HG02973 (cell line): ENCODE measurements around the gene CBLN4.

Experiments
- ATAC-seq: cut with Tn5 transposase; IDR thresholded peaks from one replicate; pipeline ENCODE4 v1.9.1; 2021; ENCODE audit warnings: moderate library complexity; ENCODE audit not compliant: unreplicated experiment

CBLN4 gene

DNA sequence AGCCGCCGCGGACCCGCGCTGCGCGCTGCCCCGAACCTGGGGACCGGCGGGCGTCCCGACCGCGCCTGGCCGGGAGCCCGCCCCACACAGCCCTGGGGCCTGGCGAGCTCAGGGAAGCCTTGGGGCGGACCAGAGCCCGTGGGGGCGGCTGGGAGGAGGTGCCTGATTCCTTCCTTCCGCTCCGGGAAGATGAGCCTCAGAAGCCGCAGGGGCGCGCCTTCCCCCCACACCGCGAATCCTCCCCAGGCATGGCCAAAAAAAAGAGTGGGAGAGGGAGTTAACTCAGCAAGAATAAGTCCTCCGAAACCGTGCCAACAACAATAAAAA lies at the start of gene CBLN4:
Gene CBLN4, minus strand, starts transcription at position 131 of the 327 bp plus-strand sequence. CDS start 1,348 bp downstream, outside the sequence.
- no peak for ATAC-seq

DNA sequence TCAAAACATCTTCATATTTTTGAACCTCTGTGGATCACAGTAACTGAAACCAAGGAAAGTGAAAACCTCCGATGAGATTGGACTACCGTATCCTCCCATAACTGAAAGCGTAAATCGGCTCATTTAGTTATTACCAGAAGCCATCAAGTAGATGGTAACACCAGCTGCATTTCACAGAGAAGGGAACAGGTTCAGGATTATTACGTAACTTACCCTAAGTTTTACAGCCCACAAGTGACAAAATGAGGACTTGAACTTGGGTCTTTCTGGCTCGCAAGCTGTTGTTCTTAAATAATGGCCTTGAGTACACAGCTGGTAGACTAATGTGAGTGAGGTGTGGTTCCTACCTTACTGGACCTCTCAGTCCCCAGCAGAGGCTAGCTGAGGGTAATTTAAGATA lies 37.9 kb upstream of the CBLN4 start:
- no peak for ATAC-seq

DNA sequence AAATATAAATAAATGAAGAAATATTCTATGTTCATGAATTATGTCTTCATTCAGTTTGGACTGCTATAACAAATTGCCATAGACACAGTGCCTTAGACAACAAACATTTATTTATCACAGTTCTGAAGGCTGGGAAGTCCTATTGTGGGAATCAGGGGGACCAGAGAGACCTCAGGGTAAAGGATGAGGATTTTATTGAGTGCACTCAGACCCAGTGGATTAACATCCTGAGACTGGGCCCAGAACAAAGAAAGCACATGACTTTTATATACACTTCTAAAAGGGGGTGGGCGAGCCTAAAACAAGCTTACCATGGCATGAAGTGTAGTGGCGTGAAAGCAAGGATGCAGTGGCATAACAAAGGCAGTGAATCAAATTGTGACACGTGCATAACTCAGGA lies 26.9 kb upstream of the CBLN4 start:
- ATAC-seq, result no peak

DNA sequence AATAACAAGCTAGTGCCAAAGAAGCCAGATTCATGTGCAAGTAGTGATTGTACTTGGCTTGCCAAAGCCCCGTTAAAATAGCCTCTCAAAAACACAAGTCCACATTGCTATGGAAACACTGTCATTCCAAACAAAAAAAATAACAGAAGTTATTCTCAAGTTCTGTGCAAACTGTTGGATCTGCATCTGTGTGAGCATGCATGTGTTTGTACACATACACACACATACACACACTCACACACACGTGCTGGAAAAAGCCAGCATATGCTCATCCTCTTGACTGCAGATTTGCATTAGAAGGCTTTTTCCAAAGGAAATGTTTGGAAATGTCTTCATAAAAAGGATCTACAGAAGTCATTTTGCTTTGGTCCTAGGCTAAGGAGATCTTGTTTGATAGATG lies 13.4 kb upstream of the CBLN4 start:
- no peak for ATAC-seq

DNA sequence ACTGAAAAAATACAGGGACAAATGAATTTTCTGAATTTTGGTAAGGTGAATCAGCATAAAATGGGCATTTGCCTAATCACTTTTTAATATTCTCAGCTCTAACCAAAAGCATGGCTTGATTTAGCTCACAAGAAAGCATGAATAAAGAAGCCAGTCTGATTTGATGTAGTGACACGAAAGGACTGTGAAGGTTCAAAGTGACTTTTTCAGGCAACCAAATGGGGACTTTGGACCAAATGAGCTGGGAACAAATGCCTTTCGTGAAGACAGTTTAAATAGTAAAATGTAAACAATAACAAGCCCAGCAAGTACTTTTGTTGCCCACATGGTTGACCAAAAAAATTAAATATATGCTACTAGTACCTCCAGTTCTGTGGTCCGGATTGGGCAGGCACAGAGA lies 12.9 kb upstream of the CBLN4 start:
- no peak for ATAC-seq

DNA sequence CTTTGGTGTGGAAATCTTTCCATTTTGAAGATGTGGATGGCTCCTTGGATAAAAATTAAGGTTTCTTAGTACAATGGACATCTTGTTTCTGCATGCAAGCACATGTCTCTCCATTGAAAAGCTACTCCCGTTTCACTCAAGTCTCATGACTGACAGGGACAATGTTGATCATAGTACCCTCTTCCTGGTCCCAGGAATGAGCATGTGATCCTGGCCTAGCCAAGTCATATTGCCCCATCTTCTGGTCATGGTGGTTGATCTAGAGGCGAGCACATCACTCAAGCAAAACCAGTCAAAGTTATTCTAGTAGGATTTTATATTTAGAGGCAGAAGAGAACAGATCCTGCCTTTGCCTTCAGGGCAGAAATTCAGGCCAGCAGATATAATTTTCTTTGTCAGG lies 12.2 kb upstream of the CBLN4 start:
- no peak for ATAC-seq

DNA sequence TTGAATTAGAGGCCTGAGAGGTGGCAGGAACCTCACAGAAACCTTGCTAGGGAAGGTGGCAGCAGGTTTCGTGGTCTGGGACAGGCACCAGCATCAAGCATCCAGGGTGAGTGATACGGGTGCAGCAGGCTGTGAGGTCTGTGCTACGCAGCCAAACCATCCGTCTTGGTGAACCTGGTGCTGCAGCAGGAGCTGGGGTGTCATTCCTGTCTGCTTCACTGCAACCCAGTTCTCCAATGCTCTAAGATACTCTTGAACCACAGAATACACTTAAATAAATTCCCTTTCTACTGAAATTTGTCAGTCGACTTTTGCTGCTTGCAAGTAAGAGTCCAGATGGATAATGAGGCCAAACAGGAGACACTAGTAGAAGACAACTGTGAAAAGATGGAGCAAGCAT lies 9.7 kb upstream of the CBLN4 start:
- ATAC-seq, result no peak

DNA sequence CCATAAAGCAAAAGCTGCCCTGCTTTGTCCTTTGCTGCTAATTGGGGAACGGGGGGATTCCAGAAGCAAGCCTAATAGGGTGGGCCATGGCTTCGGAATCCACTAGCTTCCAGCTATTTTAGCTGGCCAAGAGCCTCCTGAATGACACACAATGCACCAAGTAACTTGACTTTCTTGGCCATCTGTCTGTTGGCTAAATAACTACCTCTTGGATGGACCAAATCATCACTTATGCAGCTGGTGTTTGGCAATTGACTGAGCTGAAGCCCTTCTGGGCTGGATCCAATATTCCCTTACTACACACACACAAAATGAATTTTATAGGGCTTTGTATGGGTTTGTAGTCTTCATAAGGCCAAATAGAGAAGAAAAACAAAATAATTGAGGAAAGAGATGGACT lies 8.8 kb upstream of the CBLN4 start:
- no peak for ATAC-seq

DNA sequence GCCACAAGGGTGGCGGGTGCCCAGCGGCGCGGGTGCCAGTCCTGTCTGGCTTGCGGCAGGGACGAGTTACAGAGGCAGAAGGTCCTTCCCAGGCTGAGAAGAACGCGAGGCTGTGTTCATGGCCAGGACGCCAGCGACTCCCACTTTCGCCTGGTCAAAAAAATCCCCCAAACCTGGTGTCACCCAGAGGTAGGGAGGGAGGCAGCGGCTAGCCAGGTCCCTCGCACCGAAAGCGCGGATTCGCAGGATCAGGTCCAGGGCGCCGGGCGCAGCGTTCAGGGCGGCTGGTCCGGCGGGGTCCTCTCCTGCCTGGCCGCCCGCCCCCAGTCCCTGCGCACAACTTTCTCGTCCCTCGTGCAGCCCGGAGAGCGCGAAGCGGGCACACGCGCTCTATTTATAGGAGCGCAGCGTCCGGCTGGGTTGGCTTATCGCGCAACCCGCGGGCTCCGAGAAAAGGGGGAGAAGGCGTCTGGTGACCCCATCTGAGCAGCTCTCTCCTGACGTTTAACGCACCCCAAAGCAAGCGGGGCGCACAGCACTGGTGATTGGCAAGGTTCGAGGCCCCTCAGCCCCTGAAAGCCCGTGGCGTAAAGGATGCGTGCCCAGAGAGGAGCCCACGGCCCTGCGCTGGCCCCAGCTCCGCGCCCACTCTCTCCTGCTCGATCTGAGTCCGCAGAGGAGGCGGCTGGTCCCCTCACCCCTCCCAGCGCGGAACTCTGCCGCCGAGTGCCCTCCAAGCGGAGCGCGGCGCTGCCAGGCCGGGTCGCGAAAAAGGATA lies 519 bp downstream of the CBLN4 start:
- ATAC-seq, result no peak

DNA sequence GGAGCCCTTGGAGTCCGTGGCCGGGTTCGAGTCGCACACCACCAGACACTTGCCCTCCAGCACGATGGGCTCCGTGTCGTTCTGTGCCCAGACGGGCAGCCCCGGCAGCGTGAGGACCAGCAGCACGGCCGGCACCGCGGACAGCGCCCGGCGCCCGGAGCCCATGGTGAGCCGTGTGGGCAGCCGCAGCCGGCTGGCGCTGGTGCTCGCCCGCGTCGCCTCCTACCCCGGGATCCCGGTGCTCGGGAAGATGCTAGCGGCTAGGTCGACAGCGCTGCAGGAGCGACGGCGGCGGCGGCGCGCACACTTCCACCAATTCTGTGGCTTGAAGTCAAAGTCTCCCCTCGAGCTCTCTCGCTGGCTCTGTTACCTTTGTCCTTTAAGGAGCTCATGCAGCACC lies 1.3 kb downstream of the CBLN4 start:
- no peak for ATAC-seq

DNA sequence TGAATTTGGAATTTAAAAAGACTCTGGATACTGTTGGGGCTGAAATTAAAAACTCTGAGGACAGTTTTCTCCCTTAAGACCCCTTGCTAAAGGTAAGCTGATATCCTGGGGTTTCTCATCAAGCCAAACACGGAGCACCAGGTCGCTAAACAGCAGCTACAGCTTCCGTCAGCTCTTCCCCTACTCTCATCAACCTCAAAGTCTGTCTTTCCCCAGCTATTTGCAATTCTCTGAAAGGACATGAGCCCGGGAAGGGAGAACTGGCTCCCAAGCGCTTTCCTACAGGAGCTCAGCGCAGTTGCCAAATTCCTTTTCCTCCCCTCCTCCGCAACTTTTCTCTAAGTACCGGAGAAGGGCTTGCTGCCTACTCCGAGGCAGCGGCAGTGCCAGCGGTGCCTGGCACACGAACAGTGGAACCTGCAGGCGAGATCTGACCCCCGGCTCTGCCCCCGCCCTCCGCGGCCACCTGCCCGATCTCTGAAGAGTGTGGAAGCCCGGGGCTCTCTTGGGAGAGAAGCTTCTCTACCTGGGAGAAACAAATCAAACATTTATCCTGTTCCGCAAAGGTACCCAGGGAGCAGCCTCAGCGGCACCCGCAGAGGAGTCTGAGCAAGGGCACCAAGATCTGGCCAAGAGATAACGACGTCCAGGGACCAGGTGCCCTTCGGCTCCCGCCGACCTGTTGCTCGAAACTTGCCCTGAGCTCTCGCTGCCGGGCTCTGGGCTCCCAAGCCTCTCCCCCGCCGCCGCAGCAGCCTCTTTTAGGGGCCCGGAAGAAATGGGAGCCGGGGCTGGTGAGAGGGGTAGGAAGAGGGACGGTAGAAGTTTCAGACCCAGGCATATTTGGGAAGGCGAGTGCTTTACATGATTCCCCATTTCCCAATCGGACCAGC lies 2.2 kb downstream of the CBLN4 start:
- ATAC-seq, result no peak

DNA sequence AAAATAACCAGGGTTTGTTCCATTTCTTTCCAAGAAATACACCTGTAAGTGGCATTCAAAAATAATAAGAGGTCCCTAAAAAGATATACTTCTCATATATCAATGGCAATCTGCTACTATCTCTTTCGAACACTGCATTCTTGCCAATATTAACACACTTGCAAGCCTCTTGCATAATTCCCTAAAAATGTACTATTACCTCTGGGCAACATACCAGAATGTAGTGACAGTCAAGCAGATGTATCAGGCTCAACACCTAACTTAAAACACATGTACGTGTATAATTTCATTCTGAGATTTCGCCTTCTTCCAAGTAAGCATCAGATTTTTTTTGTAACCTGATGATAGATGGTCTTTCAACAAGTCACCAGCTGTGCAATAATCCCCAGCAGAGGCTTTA lies 3.4 kb downstream of the CBLN4 start:
- ATAC-seq, result no peak

DNA sequence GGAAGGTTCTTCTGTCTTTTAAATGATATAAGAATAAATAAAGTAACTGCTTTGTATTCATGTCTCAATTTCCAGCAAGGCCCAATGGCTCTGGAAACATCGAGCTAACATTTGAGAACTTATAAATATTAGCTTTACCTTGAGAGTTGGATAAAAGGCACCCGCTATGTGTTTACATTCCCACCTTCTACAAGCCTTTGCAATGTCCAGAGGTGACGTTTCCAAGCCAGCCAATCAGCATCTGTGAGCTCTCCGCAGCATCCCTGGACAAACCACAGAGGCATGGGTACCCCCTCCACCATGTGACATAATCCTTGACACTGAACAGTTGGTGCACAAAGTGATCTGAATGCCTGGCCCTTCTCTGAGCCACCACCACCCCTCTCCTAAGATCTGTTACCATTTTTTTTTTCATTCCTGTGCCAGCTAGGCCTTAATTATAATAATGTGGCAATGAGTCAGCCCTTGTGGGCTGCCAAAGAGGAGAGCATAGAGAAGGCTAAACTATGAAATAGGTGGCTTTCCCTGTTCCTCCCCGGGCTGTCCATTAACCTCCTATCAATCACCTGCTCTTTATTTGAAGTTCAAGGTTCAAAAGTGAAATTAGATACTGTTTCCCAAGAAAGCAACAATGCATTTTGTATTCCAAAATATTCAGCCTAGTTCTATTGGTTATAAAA lies 4.1 kb downstream of the CBLN4 start:
- ATAC-seq, result no peak

DNA sequence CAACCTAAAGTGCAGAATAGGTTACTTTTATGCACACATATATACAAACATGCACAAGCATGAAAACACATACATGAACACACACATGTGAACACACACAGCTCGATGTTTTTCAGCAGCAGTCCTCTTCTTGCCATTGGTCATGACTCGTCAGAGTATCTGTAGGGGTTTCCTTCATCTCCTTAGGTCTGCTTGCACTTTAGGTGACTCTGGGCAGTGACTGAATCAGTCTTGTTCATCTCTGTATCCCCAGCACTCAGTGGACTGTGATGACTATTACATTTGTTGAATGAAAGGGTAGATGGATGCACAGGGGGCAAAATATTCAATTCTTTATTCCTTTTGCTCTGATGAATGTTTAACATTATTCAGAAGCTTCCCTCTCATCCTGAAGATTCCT lies 26.8 kb downstream of the CBLN4 start:
- no peak for ATAC-seq

DNA sequence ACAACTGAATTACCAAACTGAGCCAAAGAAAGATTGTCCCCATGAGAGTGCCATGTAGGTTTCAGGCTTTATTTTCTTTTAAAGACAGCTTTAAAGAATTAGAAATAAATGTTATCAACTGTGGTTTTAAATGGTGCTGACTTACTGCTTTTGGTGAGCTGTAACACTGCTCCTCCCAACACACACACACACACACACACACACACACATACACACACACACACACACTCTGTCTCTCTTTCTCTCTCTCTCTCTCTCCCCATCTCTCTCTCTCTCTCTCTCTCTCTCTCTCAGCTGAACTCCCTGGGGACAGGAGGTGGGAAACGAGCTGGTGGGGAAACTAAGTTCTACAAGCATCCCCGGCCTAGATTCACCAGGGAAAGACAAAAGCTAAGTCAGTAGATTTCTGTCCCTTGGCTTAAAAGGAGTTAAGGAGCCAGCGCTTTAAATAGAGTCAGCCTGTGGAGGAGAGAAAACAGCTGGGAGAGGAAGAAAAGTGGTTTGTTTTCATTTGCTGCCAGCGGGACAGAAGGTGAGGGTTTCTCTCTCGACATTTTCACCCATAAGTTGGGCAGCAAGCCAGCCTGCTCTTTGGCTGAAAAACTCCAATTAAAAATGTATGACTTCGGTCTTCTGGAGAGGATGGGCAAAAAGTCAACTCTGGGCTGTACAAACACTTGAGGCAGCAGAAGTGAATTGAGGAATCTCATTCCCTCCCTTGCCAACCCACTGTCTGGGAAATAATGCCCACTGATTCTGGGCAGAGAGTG lies 27.4 kb downstream of the CBLN4 start:
- no peak for ATAC-seq

DNA sequence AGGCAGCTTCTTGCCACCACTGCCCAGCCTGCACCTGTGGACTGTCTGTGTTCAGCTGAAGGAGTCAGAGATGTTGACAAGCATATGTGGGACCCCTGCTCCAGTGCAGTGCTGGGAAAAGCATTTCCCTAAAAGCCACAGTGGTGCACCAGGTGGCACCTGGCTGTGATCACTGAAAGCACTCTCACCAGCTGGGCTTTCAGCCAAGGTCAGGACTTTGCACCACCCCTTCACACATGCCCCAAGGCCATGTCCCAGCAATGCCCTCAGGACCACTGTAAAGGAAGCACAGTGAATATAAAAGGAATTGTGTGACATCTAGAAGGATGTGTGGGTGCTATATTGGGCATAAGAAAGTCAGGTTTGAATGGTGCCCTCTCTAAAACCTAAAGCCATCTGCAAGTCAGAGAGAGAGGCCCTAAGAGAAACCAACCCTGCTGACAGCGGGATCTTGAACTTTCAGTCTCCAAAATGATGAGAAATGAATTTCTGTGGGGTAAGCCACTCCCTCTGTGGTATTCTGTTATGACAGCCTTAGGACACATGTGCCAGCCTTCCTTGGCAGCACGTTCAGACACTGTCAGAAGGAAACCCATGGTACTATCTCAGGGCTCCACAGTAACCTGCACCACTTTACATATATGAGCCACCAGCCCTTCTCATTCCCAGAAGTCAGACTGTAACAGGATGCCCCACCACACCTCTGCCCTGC lies 30.7 kb downstream of the CBLN4 start:
- ATAC-seq, result no peak

DNA sequence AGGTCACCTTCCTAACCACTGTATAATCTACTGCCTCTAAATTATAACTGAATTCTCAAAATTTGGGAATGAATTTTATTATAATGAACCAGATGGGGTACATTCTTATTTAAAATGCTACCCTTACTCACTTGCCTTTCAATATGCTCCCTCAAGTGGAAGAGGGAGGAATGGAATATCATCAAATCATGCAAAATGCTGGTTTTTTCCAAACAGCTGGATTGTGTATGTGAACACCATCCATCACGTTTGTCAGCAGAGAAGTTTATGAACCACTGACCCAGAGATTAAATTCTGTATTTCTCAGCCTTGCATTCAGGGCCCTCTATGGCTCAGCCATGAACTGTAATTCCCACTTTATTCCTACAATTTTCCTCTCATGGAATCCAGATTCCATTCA lies 40.5 kb downstream of the CBLN4 start:
- no peak for ATAC-seq

DNA sequence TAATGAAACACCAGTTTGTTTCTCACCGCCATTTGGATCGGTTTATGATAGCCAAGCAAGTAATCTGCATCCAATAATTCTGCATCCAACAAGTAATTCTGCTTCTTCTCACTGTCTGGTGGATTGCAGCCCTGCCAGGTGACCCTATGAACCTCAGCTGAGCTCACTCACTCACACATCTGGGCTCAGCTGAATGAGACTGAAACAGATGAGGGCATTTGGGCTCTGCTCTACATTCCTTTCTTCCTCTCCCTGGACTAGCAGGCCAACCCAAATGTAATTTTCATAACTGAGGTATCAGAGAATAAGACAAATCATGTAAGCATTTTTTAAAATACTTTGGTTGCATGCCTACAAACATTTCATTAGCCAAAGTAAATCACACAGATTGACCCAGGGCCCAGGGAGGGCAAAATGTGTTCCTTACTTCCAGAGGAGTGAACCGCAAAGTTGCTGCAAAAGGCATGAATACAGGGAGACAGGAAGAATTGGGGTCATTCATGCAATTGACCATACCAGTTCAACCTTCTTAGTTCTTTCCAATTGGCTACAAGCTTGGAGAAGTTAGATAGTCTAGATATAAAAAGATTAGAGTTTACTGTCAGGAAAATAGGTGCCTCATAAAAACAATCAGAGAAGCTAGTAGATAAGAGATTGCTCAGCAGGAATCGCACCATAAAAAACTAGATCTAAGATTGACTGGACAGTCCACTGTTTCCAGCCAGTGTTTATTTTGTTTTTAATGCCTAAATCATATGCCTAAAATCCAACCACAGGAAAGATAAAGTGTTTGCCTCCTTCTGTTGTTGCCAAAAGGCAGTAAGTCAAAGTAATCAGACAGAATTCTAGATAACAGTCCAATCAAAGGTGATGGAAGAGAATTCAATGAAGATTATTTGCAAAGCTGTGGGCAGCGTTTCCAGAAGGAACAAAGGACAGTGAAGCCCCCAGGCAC lies 43.7 kb downstream of the CBLN4 start:
- ATAC-seq, result no peak

DNA sequence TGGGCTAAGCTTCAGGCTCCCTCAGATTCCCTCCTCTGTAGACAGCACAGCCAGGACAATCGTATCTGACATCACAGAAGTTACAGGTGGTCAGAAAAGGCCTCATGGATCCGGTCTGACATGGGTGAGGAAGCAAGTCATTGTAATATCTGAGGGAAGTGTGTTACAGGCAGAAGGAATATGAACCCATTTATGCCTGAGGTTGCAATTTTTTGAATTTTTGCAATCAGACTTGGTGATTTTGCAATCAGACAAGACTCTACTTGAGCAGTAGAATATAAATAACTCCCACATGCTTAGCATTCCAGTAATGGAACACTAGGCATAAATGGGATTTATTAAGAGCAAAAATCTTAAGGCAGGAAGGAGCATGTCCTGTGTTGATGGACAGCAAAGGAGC lies 52.1 kb downstream of the CBLN4 start:
- ATAC-seq, result no peak
